ENCODE results near the gene SSBP4.

DNA sequence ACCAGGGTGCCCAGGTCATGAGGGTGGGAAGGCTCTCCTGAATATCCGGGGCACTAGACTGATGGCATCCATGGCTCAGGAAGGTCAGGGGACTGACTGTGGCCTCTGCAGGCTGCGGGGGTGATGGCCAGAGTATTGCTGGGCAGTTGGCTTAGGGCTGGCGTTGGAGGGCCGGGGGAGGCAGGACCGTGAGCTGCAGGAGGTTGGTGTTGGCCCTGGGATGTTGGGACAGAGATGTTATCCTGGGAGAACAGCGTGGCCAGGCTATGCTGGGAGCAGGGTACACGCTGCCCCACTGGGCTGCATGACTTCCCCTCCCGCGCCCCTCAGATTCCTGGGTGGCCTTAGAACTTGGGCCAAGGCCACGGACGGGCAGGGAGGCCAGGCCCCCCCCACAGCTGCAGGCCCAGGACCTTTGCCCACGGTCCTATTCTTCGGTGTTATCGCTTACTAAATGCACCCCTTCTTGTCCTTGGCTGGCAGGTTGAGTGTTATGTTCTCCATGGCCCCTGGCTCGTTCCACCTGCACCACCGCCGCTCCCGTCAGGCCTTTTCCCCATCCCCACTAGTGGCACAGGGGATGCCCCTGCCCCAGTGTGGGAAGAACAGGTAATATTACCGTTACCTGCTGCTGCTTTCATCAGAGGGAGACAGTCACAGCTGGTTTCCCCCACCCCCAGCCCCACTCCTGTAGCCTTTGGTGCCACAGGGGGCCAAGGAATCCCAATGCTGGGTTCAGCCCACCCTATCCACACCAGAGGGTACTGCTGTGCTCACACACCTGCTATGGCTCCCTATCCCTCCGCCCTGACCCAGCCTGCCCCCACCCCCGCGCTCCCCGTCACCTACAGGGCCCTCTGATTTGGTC lies 22.0 kb downstream of the SSBP4 start:
- TF ChIP-seq, protein P1, sequence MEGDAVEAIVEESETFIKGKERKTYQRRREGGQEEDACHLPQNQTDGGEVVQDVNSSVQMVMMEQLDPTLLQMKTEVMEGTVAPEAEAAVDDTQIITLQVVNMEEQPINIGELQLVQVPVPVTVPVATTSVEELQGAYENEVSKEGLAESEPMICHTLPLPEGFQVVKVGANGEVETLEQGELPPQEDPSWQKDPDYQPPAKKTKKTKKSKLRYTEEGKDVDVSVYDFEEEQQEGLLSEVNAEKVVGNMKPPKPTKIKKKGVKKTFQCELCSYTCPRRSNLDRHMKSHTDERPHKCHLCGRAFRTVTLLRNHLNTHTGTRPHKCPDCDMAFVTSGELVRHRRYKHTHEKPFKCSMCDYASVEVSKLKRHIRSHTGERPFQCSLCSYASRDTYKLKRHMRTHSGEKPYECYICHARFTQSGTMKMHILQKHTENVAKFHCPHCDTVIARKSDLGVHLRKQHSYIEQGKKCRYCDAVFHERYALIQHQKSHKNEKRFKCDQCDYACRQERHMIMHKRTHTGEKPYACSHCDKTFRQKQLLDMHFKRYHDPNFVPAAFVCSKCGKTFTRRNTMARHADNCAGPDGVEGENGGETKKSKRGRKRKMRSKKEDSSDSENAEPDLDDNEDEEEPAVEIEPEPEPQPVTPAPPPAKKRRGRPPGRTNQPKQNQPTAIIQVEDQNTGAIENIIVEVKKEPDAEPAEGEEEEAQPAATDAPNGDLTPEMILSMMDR (IDR thresholded peaks at IDR 0.05; ENCODE audit: low read depth, low read length, poor library complexity, severe bottlenecking) = no peak
- TF ChIP-seq EZH2phosphoT487 (IDR thresholded peaks at IDR 0.05; ENCODE audit: borderline replicate concordance, low read length) = no peak
